Gastrocnemius medialis (tissue), 4 donors: ENCODE results near the gene BANP.

Experiments used
- CTCF ChIP-seq, 5 experiments: fragments of 450-650 bp in 3 of 5; fragments of 200-600 bp in 2 of 5; sonication (generic) in 2 of 5; IDR thresholded peaks in 4 of 5; conservative IDR thresholded peaks in 1 of 5; 1 replicate in 4 of 5; 2 replicates in 1 of 5; pipeline ENCODE4 v1.5.1; 2016 to 2019; ENCODE audit warnings: antibody characterized with exemption in 5 of 5, mild to moderate bottlenecking in 3 of 5, moderate library complexity in 3 of 5
- POLR2A ChIP-seq, 2 donors: fragments of 450-650 bp; IDR thresholded peaks; one replicate each; pipeline ENCODE4 v1.6.1; 2017; ENCODE audit warnings: antibody characterized with exemption in 2 of 2, mild to moderate bottlenecking in 2 of 2, moderate library complexity in 2 of 2

- no peak for TF ChIP-seq CTCF (IDR thresholded peaks at IDR 0.05 in 4 of 5, conservative IDR thresholded peaks at IDR 0.05 in 1 of 5)
- TF ChIP-seq POLR2A (IDR thresholded peaks at IDR 0.05): no peak
Measured at GRCh38 chr16:88012360-88012759, 61.1 kb downstream of the BANP start.
